H1 (cell line): Measurements from ENCODE around the gene SNX33.

Source experiments
- BCL11A ChIP-seq, 2 experiments: IDR thresholded peaks; one replicate each; pipeline ENCODE4 v1.6.1; 2011; ENCODE audit warnings: low read depth in 2 of 2, low read length in 2 of 2, mild to moderate bottlenecking in 2 of 2
- RFX5 ChIP-seq: IDR thresholded peaks from 2 replicates; pipeline ENCODE4 v1.6.1; 2011; ENCODE audit warnings: low read depth, low read length, improper control_type of control experiment, borderline replicate concordance
- YY1 ChIP-seq: IDR thresholded peaks from 2 replicates; pipeline ENCODE4 v1.6.1; 2011; ENCODE audit warnings: low read depth, mild to moderate bottlenecking, low read length
- TF ChIP-seq, protein P1 (sequence below), 3 experiments: IDR thresholded peaks; 1 replicate in 2 of 3; 2 replicates in 1 of 3; pipeline versions ENCODE4 v1.5.1 to v1.6.1; 2011; ENCODE audit warnings: low read length in 3 of 3, mild to moderate bottlenecking in 3 of 3, inconsistent platforms in 2 of 3, low read depth in 1 of 3, moderate library complexity in 1 of 3; ENCODE audit not compliant: insufficient read depth in 1 of 3; ENCODE audit errors: control extremely low read depth in 1 of 3

DNA sequence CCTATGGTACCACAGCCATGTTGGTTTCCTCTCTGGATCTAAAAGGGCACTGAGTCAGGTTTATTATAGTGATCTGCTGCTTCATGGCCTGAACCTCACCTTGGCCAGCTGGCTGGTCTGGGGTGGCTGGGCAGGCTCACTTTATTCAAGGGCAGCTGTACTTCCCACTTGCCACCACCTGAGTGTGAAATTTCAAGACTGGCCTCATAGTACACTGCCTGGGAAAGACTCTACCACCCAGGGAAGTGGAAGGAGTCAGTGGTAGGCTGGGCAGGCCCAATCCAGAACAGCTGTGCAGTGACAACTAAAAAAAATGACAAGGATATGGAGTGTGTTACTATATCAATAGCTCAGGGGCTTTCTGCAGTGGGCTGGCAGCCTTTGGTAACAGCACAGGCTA is 30.9 kb upstream of the SNX33 start:
- TF ChIP-seq YY1 (no peak), BCL11A (IDR thresholded peaks at IDR 0.05; ENCODE audit: low read depth in 2 of 2, low read length in 2 of 2) (no peak), RFX5 (no peak)
- TF ChIP-seq, protein P1, sequence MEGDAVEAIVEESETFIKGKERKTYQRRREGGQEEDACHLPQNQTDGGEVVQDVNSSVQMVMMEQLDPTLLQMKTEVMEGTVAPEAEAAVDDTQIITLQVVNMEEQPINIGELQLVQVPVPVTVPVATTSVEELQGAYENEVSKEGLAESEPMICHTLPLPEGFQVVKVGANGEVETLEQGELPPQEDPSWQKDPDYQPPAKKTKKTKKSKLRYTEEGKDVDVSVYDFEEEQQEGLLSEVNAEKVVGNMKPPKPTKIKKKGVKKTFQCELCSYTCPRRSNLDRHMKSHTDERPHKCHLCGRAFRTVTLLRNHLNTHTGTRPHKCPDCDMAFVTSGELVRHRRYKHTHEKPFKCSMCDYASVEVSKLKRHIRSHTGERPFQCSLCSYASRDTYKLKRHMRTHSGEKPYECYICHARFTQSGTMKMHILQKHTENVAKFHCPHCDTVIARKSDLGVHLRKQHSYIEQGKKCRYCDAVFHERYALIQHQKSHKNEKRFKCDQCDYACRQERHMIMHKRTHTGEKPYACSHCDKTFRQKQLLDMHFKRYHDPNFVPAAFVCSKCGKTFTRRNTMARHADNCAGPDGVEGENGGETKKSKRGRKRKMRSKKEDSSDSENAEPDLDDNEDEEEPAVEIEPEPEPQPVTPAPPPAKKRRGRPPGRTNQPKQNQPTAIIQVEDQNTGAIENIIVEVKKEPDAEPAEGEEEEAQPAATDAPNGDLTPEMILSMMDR (IDR thresholded peaks at IDR 0.05; ENCODE audit: control extremely low read depth in 1 of 3, insufficient read depth in 1 of 3, low read depth in 1 of 3, low read length in 3 of 3), result no peak
